KG1 (cell line): ENCODE measurements around the gene ATP8B3.

Experiments used
- DNase-seq: peaks from one replicate; lab custom pipeline; 2025; lab: John Stamatoyannopoulos, UW

Gene ATP8B3

DNA sequence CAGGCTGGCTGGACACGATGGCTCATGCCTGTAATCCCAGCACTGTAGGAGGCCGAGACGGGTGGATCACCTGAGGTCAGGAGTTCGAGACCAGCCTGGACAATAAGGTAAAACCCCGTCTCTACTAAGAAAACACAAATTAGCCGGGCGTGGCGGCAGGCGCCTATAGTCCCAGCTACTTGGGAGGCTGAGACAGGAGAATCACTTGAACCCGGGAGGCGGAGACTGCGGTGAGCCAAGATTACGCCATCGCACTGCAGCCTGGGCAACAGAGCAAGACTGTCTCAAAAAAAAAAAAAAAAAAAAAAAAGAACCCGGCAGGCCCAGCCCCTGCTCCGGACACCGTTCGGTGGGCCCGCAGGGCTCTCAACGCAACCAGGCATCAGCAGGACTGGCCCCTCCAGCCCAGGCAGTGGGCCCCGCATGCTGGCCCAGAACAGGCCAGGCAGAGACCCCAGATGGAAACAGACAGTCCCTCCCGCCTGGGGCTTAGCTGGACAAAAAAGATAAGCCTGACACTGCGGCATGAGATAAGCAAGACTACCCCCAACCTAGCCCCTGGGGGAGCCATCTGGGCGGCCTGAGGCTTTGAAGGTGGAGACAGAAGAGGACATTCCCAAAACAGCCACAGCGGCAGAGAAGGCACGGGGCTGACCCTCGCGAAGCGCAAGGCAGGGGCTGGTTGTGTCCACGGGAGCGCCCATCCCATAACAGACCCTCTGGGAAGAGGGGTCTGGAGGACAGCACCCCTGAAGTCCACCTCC, 24.6 kb upstream of the ATP8B3 start:
- DNase-seq, result no peak

DNA sequence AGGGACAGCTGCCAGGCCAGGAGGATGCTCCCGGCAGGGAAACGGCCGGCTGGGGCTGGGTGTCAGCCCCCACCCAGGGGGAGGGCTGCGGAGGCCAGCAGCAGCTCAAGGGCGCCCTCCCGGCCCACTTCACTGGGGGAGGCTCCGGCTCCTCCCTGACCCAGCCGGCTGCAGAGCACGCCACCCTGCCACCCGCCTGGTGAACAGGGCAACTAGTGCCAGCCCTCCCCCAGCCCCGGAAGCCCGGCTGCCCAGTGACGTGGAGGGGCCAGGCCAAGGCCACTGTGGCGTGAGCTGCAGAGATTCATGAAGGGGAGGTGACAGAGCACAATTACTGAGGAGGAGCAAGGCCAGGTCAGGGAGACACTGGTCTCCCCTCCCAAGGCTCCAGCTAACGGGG, 21.5 kb upstream of the ATP8B3 start:
- DNase-seq, result no peak

DNA sequence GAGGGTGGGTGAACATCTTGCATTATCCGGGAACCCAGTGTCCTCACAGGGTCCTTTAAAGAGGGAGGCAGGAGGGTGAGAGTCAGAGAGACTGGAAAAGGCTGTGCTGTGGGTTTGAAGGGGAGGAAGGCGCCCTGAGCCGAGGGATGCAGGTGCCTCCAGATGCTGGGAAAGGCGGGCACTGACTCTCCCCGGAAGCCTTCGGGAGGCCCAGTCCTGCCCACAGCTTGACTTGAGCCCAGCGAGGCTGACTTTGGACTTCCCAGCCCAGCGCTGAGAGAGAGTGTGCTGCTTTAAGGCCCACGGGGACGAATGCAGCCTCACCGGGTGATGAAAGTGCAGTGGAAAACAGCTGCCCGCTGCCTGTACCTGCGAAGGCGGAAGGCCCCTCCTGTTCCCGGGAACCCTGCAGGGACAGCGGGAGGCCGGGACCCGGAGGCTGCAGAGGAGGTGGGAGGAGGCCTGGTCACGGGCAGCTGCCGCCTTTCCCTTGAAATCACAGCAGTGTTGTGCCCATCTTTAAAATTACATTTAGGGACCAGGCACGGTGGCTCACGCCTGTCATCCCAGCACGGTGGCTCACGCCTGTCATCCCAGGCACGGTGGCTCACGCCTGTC, 20.1 kb upstream of the ATP8B3 start:
- no peak for DNase-seq

DNA sequence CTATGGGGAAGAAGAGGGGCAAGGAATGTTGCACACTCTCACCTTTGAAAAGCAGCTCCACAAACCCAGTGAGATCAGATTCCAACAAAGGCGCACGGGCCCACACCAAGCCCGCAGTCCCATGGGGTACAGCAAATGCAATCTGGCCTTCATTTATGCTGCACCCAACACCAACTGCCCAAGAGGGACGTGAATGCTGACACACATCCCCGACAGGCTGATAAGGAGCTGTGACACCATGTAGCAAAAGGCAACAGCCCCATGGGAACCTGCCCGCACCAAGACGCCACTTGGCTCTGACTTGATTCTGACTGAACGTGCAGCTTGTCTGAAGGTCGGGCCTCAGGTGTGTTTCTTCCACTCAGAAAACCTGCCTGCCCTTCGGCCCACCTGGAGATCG, 18.9 kb upstream of the ATP8B3 start:
- no peak for DNase-seq

DNA sequence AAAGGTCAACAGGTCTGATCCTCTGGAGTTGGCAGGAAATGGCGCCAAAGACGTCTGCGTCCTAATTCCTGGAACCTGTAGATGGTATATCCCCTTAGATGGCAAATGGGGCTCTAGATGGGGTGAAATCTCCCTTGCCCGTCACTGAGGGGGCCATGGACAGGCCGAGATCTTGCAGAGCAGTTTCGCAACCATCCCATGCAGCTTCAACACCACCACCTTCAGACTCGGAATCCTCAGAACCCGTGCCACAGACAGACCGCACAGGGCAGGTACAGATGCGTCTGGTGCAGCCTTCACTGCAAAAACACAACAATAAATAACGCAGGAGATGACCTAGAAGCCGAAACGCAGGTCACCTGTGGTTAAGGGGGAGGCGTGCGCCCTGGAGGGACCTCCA, 18.5 kb upstream of the ATP8B3 start:
- DNase-seq, result no peak

DNA sequence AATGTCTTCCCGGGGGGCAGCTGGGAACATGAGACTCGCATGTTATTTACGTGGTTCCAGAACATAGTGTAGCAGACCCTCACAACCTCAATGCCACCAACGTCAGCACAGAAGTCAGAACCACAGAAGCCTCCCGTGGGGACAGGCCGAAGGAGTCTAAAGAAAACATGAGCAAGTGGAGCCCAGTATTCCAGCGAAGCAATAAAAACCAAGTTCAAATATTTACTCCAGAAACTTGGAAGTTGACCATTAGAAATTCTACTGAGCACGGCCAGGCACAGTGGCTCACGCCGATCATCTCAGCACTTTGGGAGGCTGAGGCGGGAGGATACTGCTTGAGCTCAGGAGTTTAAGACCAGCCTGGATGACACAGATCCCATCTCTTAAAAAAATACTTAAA, 17.9 kb upstream of the ATP8B3 start:
- DNase-seq, result no peak

DNA sequence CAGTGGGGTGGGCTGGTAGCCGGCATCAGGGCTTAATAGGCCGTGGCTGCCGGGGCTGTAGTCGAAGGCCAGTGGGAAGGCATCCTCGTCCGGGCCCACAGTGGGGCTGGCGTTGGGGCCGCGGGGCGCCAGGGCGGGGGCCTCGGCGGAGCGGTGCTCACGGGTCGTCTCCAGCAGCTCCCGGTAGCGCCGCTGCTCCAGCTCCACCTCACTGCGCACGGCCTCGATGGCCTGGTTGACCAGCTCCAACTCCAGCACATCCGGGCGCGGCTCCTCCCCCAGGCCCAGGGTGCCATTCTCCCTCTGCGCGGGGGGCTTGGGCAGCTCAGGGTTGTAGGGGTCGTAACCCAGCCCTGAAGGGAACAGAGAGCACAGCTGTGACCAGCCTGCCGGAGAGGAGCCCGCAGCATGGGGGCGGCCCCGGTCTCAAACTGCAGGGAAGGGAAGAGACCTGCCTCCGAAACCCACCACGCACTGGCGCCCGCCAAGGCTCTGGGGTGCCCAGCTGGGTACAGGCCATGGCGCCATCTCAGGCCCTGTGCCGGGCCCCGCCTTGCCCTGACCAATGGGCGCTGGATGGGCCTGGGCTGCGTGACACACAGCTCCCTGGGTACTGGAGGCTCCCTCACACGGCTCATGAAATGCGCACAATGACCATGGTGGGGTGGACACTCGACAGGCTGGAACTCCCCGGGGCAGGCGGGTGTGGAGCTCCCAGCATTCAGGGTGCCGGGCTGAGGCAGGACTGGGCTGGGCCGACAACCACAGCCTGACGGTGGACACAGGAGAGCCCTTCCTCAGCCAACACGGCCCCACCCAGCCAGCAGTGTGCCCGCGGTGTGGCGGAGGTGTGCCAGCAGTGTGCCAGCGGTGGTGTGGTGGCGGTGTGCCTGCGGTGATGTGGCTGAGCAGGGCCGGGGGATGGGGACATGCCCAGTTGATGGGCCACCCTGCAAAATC, 16.5 kb upstream of the ATP8B3 start:
- DNase-seq, result no peak

DNA sequence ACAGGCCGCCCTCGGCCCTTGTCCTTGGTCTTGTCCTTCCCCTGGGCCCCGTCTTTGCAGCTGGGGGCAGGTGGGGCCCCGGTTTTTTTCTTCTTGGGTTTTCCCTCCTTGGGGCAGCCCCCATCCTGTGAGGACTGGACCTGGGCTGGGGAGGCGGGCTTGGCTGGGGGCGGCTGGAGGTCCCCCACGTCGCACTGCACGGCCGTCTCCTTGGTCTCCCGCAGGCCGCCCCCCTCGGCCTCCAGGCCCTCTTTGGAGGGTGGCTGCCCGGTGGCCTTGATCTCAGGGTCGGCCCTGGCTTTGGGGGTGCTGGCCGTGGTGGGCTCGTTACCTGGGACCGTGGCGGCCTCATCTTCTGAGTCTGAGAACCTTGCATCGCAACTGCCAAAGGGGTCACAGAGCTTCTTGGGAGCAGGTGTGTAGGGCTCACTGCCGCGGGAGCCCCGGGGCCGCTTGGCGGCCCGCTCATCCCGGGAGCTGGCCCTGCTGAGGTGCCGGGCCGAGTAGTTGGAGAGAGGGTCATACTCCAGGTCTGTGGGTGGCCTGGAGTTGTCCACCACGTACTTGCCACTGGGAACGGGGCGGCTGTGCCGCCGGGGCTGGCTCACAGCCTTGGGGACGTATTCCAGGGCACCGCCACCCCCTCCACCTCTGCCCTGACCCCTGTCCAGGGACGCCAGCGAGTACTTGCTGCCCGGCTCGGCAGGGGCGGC, 15.6 kb upstream of the ATP8B3 start:
- no peak for DNase-seq

DNA sequence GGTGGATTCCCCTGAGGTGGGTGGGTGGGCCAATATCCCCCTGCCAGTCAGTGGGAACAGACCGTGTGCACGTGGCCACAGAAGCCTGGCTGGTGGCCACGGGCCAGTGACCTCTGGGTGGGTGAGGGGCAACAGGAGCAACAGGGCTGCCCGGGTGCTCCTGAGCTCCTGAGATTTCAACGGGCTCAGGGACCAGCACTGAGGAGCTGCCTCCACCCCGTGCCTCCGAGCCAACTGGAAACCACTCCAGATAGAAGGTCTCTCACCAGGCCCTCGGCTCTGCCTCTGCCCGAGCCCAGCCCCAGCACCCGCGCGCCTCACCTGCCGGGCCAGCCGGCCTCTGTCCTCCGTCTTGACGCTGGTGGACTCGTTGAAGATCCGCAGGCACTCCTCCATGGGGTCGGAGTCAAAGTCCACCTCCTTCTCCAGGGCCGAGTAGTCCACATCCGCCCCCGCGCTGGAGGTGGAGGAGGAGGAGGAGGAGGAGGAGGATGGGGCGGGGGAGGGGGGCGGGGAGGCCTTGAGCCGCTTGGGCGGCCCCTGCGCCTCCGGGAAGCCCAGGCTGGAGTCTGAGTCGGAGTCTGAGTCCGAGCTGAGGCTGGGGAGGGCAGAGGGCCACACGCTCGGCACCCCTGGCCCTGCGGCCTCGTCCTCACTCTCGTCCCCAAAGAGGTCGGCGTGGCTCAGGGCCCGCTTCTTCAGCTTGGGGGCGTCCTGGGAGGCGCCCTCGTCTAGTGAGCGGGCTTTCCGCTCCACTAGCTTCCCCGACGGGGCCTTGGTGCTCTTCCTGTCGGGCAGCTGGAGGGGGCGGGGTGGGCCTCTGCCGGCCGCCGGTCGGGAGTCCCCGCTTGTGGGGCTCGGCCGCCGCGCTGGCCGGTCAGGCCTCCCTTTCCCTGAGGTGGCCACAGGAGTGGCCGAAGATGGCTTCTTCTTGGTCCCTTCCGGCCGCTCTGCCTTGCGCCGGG, 14.8 kb upstream of the ATP8B3 start:
- no peak for DNase-seq

DNA sequence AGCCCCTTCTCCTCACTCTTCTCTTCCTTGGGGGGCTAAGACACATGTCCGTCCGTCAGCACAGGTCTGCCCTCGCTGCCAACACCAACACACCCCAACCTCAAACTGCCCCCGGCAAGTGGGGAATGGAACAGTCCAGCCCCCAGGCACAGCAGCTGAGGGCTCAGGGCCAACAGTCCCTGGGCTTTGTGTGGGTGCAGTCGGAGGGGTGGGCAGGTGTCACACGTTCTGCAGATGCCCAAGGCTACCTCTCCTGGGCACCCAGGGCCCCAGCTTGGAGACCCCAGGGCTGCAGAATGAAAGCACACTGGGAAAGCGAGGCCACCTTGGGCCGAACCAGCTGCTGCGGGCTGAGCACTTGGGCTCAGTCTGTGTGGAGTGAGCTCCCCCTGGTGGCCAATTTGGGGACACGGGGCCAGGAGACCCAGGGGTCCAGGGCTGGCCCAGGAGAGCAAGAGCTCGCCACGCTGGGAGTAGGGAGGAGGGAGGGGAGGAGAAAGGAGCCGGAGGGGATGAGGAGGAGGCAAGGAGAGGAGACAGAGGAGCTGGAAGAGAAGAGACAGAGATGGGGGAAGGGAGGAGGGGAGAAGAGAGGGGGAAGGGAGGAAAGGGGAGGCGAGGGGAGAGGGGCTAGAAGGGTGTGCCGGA, 14.0 kb upstream of the ATP8B3 start:
- DNase-seq, result peak; percentile 12

DNA sequence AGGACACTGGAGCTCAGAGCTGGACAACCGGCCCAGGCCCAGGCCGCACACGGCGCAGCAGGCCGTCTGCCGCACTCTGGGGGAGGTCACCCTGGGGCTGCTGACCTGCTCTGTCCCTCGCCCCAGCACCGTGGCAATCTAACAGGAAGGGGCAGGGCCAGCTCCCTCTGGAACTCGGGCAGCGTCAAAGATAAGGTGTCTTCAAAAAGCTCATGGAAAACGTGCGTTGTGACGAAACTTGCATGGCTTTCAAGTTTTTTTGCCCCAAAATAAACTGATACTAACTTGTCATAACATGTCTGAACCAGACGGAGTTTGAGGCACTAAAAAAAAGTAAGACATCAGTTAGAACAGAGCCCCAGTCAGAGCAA, 12.2 kb upstream of the ATP8B3 start:
- DNase-seq, result no peak

DNA sequence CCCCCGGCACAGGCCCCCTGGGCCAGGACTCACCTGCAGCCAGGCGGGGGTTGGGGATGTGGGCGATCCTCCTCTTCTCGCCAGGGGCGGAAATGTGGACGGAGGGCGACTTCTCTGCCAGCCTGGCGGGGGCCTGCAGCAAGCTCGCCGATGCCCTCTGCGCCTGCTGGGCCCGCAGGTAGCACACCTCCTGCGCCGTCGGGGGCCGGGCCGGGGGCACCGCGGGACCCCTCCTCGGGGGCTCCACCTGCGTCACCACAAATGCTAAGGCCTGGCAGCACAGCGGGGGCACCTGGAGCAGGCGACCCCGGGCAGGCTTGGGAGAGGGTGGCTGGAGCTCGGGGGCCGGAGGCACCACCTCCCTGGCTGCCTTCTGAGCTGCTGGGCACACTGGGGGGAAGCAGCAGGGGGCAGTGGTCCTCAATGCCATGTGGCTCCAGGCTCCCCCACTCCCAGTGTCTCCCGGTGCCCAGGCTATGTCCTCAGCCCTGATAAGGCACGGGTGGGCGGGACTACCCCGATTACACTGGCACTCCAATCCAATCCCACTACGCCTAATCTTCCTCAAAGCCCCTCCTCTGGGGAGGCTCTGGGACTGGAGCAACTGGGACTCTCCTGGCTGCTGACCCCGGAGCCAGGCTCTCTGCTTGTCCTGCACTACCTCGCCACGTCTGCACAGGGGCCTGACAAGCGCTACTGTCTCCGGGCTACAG, 11.6 kb upstream of the ATP8B3 start:
- DNase-seq, result no peak

DNA sequence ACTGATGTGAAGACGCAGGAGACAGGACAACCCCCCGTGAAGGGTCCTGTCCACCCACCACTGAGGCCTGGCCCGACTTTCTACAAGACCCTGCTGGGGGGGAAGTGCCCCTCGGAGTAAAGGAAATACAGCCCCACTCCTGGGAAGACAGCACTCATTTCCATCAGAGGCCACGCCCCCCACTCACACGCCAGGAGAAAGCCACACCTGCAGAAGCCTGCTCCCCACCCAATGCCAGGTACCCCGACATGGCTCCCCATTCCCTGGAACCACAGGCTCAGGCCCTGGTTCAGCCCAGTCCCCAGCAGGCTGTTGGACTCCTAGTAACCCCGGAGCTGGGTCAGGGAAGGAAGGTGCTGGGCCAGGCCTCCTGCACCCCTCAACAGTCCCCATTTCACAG, 10.9 kb upstream of the ATP8B3 start:
- no peak for DNase-seq

DNA sequence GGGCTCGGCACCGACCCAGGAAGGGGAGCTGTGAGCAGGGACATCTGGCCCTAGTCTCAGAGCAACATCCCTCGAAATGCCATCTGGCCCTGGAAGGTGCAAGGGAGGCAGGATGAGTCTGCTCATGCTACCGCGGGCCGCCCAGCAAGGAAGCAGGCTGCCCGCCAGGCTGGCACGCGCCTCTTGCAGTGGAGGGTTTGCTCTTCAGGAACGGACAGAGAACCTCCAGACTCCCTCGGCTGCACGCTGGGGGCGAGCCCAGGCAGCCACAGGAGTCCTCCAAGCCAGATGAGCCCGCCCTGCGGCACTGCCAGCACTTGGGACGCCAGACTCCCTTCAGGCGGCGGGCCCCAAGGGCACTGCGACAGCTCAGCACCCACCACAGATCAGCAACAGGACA, 10.1 kb upstream of the ATP8B3 start:
- no peak for DNase-seq

DNA sequence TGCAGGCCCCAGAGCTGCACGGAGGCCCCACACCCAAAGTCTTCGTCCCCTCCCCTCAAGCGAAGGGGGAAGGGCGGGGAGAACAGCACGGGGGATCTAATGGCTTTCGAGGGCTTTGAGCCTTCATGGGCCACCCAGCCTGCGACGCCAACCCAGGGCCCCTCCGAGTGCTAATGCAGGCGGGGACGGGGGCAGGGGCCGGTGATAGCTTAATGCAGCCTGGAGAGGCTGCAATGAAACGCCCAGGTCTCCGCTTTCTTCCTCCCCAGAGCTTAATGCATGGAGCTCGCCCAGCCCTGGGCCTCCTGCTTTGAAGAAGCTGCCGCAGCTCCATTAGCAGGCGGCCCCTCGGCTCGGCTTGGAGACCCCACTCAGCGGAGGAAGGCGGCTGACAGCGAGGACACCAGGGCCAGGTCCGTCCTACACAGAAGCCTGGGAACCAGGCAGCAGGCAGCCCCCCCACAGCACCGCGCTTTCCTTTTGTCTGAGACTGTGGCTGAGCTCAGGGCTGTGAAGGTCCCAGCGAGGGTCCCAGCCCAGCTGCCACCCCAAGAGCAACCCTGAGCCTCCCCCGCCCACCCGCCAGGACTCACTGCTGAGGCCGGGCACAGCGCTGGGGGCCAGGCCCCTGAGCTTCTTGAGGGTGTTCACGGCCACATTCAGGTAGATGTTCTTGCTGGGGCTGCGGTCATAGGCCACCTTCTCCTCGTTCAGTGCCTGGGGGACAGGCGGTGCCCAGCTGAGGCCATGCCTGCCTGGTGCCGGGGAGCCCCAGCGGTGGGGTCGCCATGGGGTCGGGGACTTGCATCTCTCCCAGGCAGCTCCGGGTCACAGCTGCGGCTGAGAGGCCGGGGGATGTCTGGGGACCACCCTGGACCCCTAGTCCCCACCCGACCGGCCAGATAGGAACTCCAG, 7.5 kb upstream of the ATP8B3 start:
- no peak for DNase-seq

DNA sequence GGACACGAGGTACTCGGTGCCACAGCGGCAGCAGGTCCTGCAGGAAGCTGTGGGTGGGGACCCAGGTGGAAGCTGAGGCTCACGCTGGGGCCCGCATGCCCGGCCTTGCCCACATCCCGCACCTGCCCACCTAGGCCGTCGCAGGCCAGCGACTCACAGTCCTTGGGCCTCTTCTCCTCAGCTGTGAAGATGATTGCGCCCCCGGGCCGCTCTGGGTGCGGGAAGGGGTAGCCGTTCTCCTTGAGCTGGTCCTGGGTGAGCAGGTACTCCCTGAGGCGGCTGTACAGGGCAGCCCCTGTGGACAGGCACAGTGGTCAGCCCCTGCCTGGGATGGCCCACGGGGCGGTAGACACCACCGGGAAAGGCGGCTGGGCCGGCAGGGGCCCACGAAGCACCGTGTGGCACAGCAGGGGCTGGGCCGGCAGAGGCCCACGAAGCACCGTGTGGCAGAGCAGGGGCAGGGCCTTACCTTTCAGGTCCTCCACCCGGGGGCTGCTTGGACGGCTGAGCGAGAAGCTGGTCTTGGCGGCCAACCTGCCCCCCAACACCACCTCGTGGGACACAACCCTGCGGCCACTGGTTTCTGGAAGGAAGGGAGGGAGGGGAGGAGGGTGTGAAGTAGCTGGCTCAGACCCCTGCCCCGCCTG, 6.6 kb upstream of the ATP8B3 start:
- no peak for DNase-seq

DNA sequence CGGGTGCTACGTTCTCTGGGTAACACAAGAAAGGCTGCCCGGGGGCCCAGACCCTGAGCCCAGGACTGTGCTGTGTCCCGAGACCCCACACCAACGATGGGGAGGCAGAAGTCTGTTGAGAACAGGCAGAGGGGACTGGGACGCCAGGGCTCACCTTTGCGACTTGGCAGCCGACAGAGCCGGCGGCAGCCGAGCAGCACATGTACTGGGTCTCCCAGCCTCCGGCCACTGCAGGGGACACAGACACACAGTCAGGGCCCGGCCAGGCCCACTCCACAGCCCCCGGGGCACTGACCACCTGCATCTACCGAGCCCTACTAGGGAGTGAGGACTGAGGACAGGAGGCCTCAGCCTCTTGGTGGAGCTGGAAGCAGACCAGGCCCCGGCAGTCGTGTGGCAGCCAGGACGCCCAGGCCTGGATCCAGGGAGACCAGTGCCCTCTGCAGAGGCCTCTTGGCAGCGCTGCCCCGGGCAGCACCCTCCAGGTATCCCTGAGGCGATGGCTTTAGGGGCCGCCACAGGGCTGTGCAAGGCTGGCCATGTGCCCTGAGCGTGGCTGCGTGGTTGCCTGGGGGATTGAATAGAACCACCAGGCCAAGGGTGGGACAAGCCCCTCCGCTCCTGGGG, 5.6 kb upstream of the ATP8B3 start:
- DNase-seq, result no peak
